Glomerular endothelial cell (primary cell): ENCODE data around the gene SYT12. TPM values are rescaled to one million over a fixed set of nuclear protein-coding genes. Genes with fewer than 3 reads are reported as not detected.

Experiments
- DNase-seq: peaks from one replicate; pipeline ENCODE4 v3.0.0-alpha.2; 2011; ENCODE audit warnings: low read depth, low spot score; ENCODE audit errors: extremely low read depth
- total RNA-seq: library from RNA; depleted of rRNA; stranded (reverse); fragments of >200 nt; gene quantifications from 2 replicates; pipeline ENCODE4 v1.2.3, GENCODE V29; 2015

The SYT12 gene
- total RNA-seq, 1 donor from 2014 or later = 0.18 TPM

DNA sequence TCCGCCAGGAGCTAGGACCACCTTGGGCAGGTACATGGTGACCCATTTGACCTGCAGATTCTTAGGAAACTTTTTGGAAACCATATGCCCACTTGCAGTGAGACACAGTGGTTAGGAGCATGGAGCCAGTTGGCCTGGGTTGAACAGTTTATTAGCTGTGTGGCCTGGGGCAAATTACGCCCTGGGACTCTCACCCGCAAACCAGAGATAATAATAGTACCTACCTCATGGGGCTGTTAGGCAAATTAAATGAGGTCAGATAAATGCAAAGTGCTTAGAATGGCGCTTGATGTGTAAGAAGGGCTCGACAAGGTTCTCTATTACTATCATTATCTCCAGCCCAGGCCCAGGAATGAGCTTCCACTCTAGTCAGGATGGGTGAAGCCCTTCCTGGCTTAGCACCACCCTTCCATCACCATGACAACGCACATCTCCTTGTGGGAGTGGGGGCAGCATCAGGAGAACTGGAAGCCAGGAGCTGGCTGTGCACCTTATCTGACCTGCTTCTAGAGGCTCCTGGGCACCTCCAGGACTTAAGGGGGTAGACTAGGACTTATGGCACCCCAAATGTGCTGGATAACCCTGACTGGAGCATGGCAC lies 5.1 kb downstream of the SYT12 start:
- no peak for DNase-seq

DNA sequence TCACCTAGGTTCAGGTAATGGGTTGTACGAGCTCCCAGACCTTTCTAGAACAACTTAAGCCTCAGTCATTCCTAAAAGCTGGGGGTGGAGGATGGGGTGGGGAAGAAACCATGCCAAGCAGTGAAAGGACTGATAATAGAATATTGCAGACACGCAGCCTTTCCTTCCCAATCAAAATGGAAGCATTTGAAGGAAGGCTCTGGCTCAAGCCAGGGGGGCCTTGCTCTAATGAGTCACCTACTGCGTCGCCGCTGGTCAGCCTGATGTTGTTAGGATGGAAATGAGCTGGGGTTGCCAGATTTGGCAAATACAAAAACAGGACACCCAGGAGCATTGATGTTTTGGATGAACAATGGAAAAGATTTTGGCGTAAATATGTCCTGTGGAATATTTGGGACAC lies 6.2 kb downstream of the SYT12 start:
- DNase-seq = no peak

DNA sequence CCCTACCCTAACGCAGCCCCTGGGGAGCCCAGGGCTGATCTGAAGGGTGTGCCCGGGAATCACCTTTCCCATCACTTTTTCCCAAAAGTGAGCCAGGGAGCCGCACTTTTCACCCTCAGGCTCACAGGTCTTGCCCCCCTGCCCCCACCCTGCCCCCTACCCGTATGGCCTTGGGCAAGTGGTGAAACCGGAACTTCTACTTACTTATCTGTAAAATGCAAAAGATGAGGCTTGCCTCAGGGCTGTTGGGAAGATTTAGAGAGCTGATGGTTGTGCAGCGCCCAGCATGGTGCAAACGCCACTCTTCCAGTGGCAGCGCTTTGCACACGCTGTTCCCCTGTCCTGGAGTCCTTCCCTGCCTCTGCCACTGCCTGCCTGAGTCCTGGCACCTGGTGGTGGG lies 8.0 kb downstream of the SYT12 start:
- DNase-seq = no peak

DNA sequence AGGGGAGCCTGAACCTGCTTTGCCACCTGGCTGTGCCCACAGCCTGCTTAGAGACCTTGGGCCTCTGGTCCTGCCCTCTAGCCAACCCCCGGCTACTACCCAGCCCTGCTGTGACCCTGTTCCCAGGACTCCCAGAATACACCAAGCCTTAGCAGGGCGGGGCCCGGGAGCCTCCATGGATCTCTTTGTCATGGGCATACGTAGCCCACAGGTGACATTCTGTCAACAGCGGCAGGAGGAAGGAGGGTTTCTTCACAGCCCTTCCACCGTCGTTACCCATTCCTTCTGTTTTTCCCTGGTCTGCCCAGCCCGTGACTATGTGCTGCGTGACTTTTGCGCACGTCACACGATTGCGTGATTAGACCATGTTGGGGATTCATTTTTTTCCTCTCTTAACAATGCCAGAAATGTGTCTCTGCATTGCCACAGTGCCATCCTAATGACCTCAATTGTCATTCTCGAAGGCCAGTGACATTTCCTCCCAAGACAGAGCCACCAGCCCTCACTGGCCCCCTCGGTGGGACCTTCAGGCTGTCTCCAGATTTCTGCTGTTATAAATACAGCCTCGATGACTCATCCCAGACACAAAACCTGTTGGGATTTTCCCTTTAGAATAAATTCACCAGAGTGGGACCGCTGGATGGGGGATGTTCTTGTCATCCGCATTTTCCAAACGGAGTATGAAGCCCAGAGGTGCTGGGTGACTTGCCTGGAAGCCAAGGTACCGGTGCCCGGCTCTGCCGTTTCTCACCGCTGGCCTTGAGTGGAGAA lies 9.0 kb downstream of the SYT12 start:
- DNase-seq = no peak

DNA sequence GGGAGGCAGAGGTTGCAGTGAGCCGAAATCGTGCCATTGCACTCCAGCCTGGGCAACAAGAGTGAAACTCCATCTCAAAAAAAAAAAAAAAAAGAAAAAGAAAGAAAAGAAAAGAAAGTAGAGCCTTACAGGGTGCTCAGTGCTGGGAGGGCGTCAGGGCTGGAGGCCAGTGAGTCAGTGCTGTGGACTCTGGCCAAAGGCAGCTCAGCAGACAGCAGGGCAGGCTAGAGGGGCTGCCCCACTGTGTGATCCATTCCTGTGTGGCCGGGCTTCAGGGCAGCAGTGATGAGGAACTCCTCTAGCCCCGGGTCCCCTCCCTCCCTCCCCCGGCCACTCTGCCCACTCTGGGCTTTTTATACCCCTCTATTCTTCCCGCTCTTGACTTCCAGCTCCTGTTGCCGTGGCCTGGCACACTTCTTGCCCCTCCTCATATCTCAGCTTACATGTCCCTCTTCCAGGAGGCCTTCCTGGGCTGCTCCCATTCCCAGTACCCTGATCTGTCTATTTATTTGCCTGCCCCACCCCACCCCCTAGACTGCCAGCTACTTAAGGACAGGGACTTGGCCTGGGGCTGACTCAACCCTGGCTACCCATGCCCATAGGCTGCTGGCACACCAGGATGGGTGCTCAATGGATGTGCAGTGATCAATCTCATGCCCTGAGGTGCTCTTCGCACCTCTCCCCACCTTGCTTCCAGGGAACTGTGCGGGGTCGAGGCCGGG lies 10.1 kb downstream of the SYT12 start:
- DNase-seq = no peak

DNA sequence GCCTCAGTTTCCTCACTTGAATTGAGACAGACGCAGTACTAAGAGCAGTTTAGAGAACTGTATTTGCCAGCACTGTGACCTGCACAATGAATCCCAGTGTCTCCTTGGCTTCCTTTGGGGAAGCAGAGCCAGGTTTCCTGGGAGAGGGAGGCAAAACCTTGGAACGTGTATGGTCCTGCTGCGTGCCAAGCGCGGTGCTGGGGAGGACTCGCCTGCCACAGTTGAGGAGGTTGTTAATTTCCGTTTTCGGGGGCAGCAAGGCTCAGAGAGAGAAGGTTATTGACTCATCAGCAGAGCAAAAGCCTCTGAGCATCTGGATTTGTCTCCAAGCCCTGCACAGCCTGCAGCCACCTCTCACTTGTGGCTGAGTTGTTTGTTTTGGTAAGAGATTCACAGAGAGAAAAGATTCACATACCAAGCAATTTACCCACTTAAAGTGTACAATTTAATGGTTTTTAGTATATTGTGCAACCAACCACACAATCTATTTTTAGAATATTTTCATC lies 10.8 kb downstream of the SYT12 start:
- no peak for DNase-seq

DNA sequence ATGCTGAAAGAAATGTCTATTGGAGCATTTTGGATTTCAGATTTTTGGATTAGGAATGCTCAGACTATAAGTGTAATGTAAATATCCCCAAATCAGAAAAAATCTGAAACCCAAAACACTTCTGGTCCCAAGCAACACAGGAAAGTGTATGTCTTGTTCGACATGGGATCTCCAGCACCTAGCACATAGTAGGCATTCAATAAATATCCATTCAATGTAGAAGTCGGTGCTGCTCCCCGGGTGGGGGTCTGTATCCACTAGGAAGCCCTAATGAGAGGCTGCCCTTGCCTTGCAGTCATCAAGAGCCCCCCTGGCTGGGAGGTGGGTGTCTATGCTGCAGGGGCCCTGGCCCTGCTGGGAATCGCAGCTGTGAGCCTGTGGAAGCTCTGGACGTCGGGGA lies 11.4 kb downstream of the SYT12 start:
- no peak for DNase-seq

DNA sequence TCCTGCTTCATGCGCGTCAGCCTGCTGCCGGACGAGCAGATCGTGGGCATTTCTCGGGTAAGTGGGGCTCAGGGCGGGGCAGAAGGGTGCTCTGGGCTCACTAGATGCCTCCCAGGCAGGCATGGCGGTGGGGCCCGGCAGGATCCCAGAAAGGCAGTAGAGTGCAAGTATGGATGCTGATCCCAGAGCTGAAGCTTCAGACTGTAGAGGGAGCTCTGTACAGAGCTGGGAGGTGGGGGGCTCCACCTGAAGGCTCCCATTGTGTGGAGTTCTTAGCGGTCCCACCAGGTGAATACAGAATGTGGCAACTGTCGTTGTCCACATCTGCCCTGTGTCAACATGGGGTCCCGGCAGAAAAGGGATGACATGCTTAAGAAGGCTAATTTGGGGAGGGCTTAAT lies 17.2 kb downstream of the SYT12 start:
- no peak for DNase-seq

DNA sequence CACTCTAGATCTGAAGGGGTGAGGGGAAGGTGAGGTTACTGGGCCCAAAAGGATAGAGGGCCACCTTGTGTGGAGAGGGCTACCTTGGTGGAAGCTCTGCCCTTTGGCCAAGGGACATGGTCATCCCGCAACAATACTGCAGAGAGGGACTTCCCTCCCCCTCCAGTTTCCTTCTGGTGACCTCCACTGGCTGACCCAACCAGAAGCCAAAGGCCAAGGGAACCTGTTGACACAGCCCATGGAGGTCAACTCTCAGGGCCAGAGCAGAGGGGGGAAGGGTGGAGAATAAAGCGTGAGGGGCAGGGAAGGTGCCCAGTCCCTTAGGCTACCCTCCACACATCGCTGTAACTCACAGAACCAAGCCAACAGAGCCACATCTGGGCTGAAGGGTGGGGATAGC lies 18.7 kb downstream of the SYT12 start:
- DNase-seq = no peak

DNA sequence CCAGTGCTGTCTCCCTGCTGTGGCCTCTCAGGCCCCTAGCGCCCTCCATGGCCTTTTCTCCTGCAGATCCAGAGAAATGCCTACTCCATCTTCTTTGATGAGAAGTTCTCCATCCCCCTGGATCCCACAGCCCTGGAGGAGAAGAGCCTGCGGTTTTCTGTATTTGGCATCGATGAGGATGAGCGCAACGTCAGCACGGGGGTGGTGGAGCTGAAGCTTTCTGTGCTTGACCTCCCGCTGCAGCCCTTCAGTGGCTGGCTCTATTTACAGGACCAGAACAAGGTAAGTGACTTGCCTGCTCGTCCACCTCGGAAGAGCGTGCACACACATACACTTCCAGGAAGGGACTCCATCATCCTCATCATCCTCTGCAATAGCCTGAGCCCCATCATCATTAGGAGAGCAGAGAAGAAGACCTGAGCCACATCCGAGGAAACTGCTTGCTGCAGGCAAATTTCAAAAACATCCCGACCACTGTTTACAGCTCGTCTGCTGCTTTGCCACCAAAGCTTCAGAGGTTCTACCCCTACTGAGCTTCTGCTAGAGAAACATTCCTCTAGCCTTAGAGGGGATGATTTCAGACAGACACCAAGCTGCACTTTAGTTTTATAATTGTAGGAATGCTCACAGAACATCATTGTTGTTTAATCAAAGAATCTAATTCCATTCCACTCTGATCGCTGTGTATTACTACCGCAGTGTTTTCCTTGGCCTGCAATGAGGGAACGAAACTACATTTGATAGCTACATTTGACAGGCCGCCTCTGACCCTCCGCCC lies 20.8 kb downstream of the SYT12 start:
- DNase-seq = no peak

DNA sequence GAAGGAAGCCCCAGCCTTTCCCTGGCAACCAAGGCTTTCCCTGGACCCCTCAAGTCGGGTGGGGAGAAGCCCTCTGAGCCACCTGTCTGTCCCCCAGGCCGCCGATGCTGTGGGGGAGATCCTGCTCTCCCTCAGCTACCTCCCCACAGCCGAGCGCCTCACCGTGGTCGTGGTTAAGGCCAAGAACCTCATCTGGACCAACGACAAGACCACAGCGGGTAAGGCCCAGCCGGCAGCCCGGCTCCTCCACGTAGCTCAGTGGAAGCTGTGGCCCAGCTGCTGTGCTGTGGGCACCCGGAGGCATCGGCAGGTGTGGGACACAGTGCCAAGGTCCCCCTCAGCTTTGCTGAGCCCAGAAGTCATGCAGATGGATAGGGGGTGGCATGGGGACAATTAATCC lies 21.6 kb downstream of the SYT12 start:
- DNase-seq = no peak

DNA sequence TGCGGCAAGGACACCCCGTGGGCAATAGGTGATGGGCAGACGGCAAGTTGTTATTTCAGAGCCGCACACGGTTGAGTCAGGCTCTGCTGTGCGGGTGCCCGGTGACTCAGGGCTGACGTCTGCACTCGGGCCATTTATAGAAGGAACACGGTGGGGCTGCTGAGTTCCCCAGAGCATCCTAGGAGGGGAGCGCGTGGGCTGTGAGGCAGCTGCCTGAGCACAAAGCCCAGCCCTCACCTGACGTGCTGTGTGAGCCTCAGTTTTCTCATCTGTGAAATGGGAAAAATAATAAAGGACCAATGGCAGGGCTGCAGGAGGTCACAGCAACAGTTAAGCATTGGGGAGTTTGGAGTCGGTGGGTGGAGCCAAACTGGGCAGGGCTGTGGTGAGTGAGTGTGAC lies 22.4 kb downstream of the SYT12 start:
- no peak for DNase-seq

DNA sequence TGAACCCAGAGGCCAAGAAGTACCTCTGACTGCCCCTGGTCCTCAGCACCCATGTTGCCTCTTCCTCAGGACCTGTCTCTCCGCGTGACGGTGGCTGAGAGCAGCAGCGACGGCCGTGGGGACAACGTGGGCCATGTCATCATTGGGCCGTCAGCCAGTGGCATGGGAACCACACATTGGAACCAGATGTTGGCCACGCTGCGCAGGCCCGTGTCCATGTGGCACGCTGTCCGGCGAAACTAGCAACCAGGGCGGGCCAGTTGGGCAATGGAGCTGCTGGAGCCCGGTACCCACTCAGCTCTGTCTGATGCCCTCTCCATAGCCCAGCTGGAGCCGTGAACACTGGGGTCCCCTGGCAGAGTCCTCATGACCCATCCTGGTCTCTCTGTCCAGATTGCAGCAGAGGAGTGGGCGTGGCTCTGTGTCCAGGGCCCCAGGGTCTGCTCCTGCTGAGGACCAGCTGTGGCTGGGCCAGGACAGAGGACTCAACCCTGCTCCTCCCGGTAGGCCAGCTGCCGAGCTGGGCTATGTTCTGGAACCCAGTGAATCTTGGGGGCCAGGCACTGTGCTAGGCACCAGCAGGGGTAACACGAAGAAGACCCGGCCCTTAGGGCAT lies 25.7 kb downstream of the SYT12 start:
- no peak for DNase-seq

DNA sequence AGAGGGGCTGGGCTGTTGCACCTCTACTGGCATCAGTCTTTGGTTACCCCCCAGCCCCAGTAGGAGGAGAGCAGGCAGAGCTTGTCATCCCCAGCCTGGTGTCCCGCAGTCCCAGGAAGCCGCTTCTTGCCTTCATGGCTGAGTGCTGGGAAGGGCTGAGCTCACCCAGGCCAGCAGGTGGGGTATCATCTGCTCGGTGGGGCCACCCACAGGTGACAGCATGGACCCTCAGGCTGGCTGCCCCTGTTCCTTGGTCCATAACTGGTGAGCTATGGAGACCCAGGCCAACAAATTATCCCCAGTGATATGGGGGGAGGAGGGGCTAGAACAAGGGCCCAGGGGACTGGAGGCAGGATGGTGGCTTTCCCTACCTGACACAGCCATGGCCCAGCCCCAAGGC lies 27.2 kb downstream of the SYT12 start:
- no peak for DNase-seq

DNA sequence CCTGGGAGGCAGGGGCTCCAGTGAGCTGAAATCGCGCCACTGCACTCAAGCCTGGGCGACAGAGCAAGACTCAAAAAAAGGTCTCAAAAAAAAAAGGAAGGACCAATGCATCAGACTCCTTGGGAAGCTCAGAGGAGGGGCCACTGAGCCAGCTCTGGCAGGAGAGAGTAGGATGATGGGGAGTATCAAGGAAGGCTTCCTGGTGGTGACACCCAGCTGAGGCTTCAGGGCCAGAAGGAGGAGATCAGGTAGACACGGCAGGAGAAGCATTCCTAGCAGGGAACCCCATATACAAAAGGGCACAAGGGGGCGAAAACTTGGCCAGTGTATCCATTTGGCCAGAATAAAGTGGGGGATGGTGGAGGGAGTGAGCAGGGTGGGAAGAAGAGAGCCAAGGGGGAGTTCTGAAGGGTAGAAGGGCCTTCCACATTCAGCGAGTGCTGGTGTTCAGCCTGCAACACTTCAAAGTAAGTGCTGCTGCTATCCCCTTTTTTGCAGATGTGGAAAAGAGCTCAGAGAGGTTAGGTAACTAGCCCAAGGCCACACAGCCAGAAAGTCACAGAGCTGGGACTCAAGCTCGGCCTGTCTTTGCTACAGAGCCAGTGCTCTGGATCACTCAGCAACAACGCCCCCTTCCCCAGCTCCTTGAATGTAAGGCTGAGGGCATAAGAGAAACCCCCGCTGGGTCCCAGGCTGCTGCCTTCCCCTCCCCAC lies 28.4 kb downstream of the SYT12 start:
- no peak for DNase-seq

DNA sequence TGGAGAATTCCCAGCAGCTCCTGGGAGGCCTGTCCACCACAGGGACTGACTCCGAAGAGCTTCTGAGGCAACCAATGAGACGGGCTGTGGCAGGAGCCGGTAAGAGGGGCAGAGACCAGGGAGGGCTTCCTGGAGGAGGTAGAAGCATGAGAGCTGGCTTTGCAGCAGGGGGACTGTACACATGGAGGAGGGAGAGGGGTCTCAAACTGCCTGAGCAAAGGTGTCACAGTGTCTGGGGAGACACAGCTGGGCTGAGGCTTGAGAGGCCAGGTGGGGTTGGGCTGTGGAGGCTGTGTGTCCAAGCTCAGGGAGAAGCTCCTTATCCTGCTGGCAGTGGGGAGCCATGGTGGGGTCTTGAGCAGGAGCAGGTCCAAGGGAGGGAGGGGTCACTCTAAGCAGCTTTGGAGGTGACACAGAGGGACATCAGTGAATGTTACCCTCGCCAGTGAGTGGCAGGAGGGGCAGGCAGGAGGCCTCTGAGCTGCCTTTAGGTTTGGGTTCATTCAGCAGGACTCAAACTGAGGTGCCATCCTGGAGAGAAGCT lies 29.1 kb downstream of the SYT12 start:
- no peak for DNase-seq

DNA sequence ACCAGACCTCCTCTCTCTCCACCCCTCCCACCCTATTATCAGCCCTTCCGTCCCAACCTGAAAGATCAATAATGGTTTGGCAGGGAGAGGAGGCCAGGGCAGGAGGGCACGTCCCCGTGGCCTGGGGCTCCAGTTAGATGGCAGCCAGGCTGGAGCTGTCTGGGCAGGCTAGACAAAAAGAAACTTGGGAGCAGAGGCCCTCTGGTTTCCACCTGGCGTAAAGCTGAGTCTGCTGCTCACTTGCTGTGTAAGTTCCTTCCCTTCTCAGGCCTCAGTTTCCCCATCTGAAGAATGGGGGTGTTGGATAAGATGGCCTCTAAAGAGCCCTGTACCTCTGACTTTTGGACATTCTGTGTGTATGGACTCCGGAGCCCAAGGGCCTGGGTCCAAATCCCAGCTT lies 30.0 kb downstream of the SYT12 start:
- no peak for DNase-seq

DNA sequence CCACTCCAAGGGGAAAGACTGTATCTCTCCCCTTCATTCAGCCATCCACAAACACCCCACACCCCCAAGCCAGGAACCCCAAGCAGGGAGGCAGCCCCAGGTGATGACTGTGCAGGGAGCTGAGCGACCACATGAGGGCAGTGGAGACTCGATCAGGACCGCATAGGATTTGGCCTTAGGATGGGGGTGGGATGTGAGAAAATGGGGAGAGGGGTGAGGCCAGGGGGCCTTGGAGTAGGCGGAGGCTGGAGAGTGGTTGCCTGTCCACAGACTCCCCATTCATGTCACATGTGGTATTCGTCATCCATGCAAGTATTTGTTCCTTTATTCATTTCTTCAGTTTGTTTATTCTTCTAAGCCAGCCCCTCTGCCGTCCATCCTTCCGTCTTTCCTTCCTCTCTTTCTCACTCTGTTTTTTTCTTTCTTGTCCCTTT lies 31.0 kb downstream of the SYT12 start:
- DNase-seq = no peak

DNA sequence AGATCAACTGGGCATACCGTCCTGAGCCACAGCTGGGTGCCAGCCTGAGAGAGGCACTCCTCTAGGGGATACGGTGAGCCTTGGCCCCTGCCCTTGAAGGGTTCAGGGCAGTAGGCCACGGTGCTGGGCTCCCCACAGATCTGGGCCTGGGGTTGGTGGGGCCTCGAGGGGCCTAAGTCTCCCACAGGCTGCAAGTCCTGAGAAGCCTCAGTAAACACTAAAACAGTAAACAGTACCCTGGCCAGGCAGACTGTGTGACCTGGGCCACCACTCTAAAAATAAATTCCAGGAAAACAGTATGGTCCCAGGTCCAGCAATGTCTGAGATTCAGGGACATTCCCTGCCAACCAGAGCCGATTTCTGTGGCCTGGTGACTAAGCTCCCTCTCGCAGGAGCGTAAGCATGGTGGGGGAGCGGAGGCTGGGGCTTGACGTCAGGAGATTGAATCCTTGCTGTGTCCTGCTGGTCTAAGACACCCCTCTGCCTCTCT lies 31.5 kb downstream of the SYT12 start:
- no peak for DNase-seq
